DMS53 treated with DMSO at 0.1 percent for 48 hours (cell line): Measurements from ENCODE around the gene MICAL2.

Source experiments
- DNase-seq: peaks from one replicate; lab custom pipeline; 2025; ENCODE audit not compliant: unreplicated experiment; lab: John Stamatoyannopoulos, UW

Gene MICAL2

DNA sequence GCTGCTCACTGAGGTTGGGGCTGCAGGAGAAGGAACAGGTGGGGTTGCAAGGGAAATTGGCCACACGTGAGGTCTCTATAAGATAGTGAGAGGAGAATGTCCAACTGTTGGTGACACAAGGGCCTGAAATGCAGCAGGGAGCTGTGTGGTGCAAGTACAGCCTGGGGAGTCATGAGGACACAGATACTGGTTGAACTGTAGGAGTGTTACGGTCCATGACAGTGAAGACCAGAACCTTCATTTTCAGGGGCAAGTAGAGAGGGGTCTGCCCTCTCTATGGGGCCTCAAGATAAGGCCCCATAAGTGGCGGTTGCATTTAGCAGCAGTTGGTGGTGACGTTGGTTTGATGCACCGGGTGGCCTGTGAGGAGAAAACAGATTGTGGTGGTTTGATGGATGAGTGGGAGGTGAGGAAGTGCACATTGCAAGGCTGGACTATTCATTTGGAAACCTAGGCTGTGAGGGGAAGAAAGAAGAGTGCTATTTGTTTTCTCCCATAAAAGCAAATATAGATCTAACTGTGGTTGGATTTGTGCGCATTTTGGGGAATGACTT lies 39.4 kb downstream of the MICAL2 start:
- DNase-seq = no peak

DNA sequence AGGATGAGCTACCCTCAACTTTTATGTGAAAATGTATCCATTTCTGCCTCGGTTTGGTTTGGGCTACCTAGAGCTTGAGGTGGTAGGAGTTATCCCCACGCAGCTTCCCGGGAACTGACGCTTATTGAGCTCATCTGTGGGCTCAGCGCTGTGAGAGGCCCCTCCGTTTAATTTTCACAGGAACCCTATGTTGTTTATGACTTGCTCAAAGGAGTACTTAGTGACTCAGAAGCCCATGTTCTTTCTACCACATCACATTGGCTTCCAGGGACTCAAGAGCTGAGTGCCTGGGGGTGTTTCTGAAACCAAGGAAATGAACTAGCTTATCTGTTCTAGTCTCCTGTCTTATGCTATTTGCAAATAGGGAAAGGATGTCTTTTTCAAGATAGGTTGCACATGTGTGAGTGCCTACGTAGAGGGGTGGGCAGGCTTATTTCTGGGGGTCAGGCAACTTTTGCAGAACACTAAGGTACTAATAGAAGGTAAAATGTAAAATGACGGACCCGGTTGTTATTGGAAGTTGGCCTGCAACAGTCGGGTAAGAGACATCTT lies 40.5 kb downstream of the MICAL2 start:
- DNase-seq = no peak

DNA sequence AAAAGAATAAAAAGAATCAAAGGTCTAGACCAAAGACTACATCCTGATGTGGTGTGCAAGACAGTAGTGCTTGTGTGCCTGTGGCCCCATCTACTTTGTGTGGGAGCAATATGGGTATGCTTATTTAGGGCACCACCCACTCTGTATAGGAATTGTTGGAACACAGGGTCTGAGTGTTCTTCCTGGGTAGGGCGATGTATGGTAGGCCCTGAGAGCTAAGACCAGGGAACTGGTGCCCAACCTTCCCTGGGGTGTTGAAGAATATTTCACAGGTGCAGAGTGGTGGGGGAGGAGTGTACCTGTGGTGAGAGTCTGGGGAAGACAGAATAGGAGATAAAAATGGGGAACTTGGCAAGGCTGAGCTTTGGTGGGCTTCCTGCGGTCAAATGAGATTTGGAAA lies 41.9 kb downstream of the MICAL2 start:
- DNase-seq = no peak

DNA sequence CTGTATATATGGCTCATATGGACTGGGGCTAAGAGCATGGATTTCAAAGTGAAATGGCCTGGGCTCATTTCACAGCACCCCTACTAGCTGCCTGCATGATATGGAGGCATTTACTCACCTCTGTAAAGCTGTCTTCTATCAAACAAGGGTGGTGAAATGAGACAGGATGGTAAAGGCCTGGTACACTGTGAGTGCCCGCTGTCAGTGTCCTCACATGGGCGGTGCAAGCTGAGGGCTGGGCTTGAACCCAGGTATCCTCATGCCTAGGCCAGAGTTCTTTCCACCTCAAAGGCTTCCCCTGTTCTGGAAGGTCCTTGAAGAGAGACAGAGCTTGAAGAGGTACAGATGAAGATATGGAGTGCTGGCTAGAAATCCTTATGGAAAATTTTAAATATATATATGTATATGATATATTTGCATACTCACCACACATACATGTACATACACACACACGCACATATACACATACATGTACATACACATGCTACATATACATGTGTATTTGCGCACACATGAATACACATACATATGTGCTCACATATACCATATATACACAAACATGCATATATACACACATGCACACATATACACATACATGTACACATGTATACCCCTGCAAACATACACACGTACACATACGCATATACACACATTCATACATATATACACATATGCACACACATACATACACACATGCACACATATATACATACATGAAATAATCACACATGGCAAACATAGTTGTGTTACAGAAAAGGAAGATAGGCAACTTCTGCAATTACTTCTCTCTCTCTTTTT lies 44.7 kb downstream of the MICAL2 start:
- no peak for DNase-seq

DNA sequence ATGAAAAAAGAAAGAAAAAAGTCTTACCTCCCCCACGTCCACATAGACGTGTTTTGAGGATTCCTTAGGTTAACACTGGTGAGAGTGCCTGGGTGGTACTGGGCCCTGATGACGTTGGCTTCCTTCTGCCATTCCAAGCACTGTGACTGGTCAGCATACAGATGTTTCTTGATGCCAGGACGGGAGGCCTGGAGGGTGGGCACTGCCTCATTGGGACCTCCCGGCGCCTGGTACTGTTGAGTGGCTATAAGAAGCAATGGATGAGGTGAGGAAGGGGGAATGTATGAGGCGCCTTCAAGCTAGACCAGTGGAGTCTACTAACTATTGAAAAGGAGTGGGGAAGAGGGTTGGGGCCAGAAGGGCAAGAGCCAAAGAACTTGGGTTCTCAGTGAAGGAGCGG lies 45.3 kb downstream of the MICAL2 start:
- DNase-seq = no peak

DNA sequence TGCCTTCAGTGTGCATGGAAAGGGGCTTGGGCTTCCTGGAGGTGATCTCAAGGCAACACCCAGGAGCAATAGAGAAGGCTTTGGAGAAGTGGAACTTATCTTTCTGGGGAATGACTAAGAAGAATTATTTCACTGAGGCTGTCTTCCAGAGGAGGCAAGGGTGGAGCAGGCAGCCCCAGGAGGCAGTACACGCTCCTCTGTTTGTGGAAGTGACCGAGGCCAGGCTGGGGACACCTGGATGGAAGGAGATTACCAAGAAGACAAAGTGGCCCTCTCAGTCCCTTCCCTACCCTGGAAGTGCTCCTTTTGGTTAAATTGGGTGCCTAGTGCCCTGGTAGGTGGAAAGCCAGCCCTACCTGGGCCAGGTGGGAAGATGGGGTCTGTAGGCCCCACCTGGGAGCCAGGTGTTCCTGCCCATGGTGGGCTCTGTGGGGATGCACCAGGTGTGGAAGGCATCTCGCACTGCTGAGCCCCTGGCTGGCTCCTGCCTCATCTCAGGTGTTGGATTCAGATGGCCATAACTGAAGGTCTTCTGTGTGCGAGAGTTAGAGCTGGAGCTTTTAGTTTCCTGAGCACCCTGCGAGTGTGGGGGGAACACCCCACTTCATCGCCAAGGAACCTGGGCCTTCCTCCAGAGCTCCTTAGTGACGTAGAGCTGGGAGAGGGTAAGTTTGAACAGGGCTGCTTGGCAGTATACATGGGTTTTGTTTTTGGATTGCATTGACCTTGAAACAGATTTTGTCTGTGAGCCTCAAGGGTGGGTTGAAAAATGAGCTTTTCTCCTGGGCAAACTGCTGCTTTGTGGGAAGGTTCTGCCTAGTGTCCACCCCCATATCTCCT lies 46.1 kb downstream of the MICAL2 start:
- no peak for DNase-seq

DNA sequence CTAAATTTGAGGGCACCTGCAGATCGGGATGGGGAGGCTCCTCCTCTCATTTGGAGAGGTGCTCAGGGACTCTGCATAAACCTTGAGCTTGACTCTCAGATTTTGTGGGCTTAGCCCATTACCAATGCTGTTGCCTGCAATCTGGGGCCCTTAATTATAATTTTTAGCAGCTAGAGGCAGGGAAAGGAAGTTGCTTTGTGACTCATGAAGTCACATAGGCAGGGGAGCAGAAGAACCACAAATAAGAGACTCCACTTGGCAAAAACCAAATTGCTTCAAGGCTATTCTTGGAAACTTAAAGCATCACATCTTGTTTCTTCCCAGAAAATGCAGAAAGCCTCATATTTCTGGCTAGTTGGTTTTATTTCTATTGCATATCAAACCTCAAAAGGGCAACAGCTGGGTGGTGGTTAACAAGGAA lies 46.9 kb downstream of the MICAL2 start:
- no peak for DNase-seq

DNA sequence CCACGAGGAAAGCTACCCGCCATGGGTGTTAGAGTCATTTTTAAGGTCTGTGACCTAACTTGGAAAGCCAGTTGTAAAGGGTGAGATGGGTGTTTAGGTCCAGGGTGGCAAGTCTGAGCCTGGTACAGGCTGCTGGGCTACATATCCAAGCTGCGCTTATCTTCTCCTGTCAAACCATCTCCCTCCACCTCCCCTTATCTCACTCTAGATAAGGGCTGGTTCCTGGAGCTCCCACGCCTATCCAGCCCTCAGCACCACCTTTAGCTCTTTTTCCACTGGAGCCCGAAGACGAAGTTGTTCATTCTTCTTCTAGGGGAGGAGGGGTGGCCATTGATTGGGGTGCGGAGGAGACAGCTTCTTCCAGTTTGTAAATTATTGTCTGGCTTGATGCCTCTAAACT lies 48.5 kb downstream of the MICAL2 start:
- DNase-seq = no peak

DNA sequence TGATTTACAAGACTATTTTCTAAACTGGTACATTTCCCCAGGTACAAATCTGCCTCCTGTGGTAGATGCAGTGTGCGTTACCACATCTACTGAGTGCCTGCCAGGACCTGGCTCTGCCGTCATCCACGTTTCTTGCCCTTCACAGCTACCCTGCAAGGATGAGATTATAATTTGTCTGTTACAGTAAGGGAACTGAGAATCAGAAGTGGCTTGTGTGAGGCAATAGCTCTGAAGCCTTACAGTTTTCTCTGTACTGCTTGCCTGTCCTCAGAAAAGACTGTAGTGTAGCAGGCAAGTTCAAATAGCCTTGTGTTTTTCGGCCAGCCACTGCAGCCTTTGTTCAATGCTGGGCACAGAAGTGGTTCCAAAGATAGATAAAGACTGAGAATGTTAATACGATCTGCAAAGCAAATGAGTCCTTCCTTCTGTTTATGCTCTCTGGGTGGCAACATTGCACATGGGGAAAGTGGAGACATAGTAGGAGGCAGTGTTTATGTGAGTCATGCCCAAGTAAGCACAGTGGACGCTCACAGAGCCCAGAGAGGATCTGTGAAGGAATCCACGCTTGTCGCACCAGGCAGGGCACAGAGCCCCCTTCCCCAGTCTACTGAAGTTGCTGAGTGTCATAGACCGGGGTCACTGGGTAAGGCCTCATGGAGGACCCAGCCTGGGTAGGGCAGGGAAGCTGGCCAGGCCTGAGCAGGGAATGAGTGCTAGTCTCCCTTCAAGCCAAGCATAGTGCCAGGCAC lies 49.1 kb downstream of the MICAL2 start:
- no peak for DNase-seq

DNA sequence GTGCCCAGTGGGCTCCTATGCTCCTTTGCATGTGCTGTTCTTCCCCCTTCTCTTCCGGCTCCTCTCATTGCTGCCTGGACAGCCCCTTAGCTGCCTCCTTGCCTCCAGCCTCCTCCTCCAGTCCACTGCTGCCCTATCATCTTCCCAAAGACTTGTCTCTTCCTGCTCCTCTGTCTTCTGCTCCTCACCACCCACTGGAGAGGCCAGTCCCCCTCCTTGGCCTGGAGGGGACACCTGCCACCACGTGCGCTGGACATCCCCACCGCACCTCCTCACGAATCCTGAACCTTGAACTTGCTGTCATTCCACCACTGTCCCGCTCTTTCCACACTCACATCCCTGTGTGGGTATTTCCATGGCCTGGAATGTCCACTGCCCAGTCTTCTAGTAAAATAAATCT lies 49.8 kb downstream of the MICAL2 start:
- no peak for DNase-seq

- no peak for DNase-seq
Measured at GRCh38 chr11:12160680-12161079, 50.3 kb downstream of the MICAL2 start.

DNA sequence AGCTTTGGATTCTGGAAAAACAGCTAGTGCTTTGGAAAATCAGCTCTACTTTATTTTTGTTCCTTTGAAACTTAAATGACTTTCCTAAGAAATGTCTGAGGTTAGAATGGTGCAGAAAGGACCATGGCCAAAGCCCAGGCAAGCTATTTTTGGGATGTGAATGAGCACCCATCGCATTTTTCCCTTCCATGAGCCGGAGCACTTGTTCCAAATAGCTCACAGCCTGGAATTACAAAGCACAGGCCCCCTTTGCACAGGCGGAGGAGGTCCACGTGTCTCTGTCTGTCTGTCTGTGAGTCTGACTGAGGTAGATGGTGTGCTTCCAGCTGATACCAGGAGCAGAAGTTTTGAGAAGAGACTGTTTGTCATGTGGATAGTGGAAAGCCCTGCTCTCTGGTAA lies 50.7 kb downstream of the MICAL2 start:
- no peak for DNase-seq

DNA sequence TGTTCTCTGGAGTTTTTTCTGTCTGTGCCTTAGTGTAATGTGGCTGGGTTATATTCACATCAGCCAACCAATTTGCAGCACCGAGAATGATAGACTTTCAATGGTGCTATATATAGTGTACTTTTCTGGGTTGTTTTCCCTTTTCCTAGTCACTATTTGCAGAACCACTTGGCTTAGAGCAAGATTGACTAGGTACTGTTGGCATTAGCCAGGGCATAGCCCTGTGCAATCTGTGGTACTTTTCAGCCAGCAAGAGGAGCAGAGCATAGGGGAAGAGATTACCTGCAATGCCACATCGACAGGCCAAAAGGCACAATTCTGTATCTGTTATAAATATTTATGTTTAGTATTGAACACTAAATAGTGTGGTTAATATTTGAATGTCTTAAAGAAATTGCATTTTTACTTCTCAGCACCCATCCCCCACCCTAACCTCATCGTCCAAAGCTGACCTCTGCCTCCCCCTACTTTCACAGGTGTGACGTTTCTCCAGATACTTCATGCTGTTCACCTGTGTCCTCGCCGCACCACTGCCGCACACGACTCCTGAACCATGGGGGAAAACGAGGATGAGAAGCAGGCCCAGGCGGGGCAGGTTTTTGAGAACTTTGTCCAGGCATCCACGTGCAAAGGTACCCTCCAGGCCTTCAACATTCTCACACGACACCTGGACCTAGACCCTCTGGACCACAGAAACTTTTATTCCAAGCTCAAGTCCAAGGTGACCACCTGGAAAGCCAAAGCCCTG lies 51.4 kb downstream of the MICAL2 start:
- DNase-seq = no peak

DNA sequence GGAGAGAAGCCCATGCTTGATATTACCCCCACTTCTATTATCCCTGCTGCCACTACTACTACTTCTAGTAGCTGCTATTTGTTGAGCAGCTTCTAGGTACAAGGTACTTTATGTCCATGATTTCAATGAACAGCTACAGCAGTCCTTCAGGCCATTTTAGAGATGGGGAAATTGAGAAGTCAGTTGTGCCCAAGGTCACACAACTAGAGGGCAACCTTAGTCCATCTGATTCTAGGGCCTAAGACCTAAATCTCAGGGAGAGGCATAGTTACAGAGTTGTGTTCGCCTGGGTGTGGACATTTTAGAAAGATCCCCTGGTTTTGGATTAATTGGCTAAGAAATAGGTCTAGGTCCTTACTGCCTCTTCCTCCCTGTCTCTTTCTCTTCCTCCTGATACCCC lies 52.3 kb downstream of the MICAL2 start:
- no peak for DNase-seq

DNA sequence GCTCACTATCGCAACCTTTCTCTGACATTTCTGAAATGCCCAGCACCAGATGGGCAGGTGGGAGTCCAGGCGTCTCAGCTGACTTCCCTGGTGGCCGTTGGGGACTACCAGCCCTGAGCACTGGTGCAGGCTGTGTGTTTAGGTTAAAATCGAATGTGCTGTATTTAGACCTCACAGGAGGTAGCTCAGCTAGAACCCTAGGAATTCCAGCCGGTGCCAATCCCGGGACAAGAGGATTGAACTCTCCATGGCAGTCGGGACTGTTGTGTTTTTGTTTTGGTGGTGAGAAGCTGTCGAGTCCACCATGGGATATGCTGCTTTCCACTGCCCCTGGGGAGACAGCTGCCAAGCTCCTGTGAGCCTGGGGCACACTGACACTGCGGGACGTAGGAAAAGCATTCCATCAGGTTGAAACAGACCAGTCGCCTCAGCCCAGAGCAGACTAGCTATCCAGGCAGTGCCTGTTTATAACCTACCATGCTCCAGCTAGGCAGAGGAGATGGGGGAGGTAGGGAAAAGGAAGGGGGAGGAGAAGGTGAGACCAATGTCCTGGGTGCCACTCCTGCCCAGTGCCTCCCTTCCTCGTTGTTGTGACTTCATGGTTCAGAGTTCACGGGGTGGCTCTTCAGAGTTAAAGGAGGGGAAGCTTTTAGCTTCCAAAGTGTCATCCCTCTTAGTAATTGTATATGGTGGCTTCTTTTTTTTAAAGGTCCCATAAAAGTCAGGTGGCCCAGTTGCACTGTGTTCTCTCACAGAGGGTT lies 53.0 kb downstream of the MICAL2 start:
- no peak for DNase-seq

GRCh38 chr11:12164061-12165014 lies 53.9 kb downstream of the MICAL2 start:
- no peak for DNase-seq

GRCh38 chr11:12165237-12165875 lies 55.0 kb downstream of the MICAL2 start:
- DNase-seq = no peak
